ENCODE results near the gene NOVA1. TPM values are rescaled to one million over a fixed set of nuclear protein-coding genes. Genes with fewer than 3 reads are reported as not detected.

The NOVA1 gene
- total RNA-seq, 2 donors from 2014 or later, result 0.93 to 5.1 TPM

GRCh38 chr14:26538176-26538575, 59.7 kb downstream of the NOVA1 start:
- no peak overlapping the region for H3K27ac ChIP-seq
- H3K4me3 ChIP-seq, result no peak overlapping the region
- no peak for DNase-seq (ENCODE audit: low spot score)
- no peaks in the 10 kb centered on the region for H3K36me3 ChIP-seq
- no peaks in the 10 kb centered on the region for H3K27me3 ChIP-seq
- TF ChIP-seq CTCF (IDR thresholded peaks at IDR 0.05), result no peak
- H3K9me3 ChIP-seq, result no peaks in the 10 kb centered on the region
- no peaks in the 10 kb centered on the region for H3K4me1 ChIP-seq

GRCh38 chr14:26531894-26532293, 65.9 kb downstream of the NOVA1 start:
- no peaks in the 10 kb centered on the region for H3K27me3 ChIP-seq
- H3K9me3 ChIP-seq, result no peaks in the 10 kb centered on the region
- H3K27ac ChIP-seq, result no peak overlapping the region
- no peak overlapping the region for H3K4me3 ChIP-seq
- H3K4me1 ChIP-seq, result no peaks in the 10 kb centered on the region
- no peak for DNase-seq (ENCODE audit: low spot score)
- no peaks in the 10 kb centered on the region for H3K36me3 ChIP-seq
- TF ChIP-seq CTCF (IDR thresholded peaks at IDR 0.05), result no peak

- no peak for TF ChIP-seq CTCF (IDR thresholded peaks at IDR 0.05)
- peak overlapping the region in 1 of 2 donors; percentile 40 for H3K27ac ChIP-seq
- peak; percentile 78 for DNase-seq (ENCODE audit: low spot score)
- no peaks in the 10 kb centered on the region for H3K36me3 ChIP-seq
- H3K27me3 ChIP-seq, result no peaks in the 10 kb centered on the region
- H3K4me3 ChIP-seq, result no peak overlapping the region
- no peaks in the 10 kb centered on the region for H3K9me3 ChIP-seq
- H3K4me1 ChIP-seq, result no peaks in the 10 kb centered on the region
These were observed 69.2 kb downstream of the NOVA1 start for GRCh38 chr14:26528415-26529182.

GRCh38 chr14:26527095-26527494, 70.7 kb downstream of the NOVA1 start:
- H3K9me3 ChIP-seq, result no peaks in the 10 kb centered on the region
- no peaks in the 10 kb centered on the region for H3K27me3 ChIP-seq
- DNase-seq (ENCODE audit: low spot score), result no peak
- no peak overlapping the region for H3K27ac ChIP-seq
- no peaks in the 10 kb centered on the region for H3K4me1 ChIP-seq
- no peak overlapping the region for H3K4me3 ChIP-seq
- no peaks in the 10 kb centered on the region for H3K36me3 ChIP-seq
- no peak for TF ChIP-seq CTCF (IDR thresholded peaks at IDR 0.05)

- Histone ChIP-seq H3K27ac (no peak overlapping the region), H3K36me3 (no peaks in the 10 kb centered on the region), H3K9me3 (no peaks in the 10 kb centered on the region), H3K4me1 (no peaks in the 10 kb centered on the region), H3K27me3 (no peaks in the 10 kb centered on the region), H3K4me3 (no peak overlapping the region)
- no peak for TF ChIP-seq CTCF (IDR thresholded peaks at IDR 0.05)
- DNase-seq (ENCODE audit: low spot score), result no peak
These were observed 71.7 kb downstream of the NOVA1 start for GRCh38 chr14:26526137-26526536.

GRCh38 chr14:26525085-26525484, 72.7 kb downstream of the NOVA1 start:
- TF ChIP-seq CTCF (IDR thresholded peaks at IDR 0.05), result no peak

More at GRCh38 chr14:26525085-26525484, 72.7 kb downstream of the NOVA1 start:
- Histone ChIP-seq H3K4me3 (no peak overlapping the region), H3K27ac (no peak overlapping the region), H3K9me3 (no peaks in the 10 kb centered on the region), H3K36me3 (no peaks in the 10 kb centered on the region), H3K27me3 (no peaks in the 10 kb centered on the region), H3K4me1 (no peaks in the 10 kb centered on the region)
- DNase-seq (ENCODE audit: low spot score), result no peak

All from right atrium auricular region (tissue), 2 donors.